HepG2 (cell line): ENCODE data around the gene TFCP2L1. TPM values are rescaled to one million over a fixed set of nuclear protein-coding genes. Genes with fewer than 3 reads are reported as not detected.

Experiments
- ATAC-seq: fragments of 200-7000 bp; cut with Tn5 transposase; 3 replicates; pipeline ENCODE4 v1.9.1; 2020; ENCODE audit warnings: mild to moderate bottlenecking, moderate library complexity
- BruUV-seq: library from RNA; stranded (reverse); fragments of 400-500 nt; replicated peaks from 2 replicates; lab custom pipeline; 2021; lab: Mats Ljungman, UMichigan
- CTCF ChIA-PET: fragments of 300-600 bp; formaldehyde crosslinking; extraction: SDS; loops from one replicate; lab custom pipeline; 2021; ENCODE audit warnings: low total read pairs, inconsistent platforms, low intra/inter-chr PET ratio; lab: Yijun Ruan, JAX
- POLR2A ChIA-PET: fragments of 350-600 bp; sonication (Branson Sonifier 250); formaldehyde crosslinking; loops from one replicate; lab custom pipeline; 2020; ENCODE audit warnings: antibody characterized with exemption, inconsistent platforms; lab: Yijun Ruan, JAX
- DNase-seq: peaks from one replicate; pipeline ENCODE4 v3.0.0-alpha.2; 2015; ENCODE audit warnings: low spot score
- FAIRE-seq: peaks from 3 replicates; lab custom pipeline; 2011; peaks lifted over from hg19 to GRCh38; lab: Jason Lieb, UNC
- H2AFZ ChIP-seq: one replicate; pipeline ENCODE4 v1.6.1; 2011; ENCODE audit warnings: low read length, inconsistent platforms
- H3K27ac ChIP-seq: fragments of 300-600 bp; 3 replicates; pipeline ENCODE4 v1.8.0; 2011; ENCODE audit warnings: mixed run types, mild to moderate bottlenecking, mixed read lengths, low read length, inconsistent platforms; ENCODE audit not compliant: insufficient read depth; ENCODE audit errors: extremely low read length
- H3K27me3 ChIP-seq, 2 experiments: fragments of 200-600 bp in 1 of 2; 2 replicates in 1 of 2; 3 replicates in 1 of 2; pipeline versions ENCODE4 v1.6.0 to v1.8.0; 2011; ENCODE audit warnings: low read length in 2 of 2, mild to moderate bottlenecking in 2 of 2, moderate library complexity in 2 of 2, inconsistent platforms in 1 of 2; ENCODE audit not compliant: insufficient read depth in 2 of 2, control insufficient read depth in 1 of 2
- H3K36me3 ChIP-seq, 2 experiments: fragments of 200-600 bp in 1 of 2; replicated peaks in 1 of 2; 2 replicates in 1 of 2; 3 replicates in 1 of 2; pipeline versions ENCODE4 v1.5.1 to v1.8.0; 2011; ENCODE audit warnings: low read length in 2 of 2, inconsistent platforms in 1 of 2; ENCODE audit not compliant: insufficient read depth in 2 of 2, control insufficient read depth in 1 of 2
- H3K4me1 ChIP-seq: 2 replicates; pipeline ENCODE4 v1.5.1; 2012; ENCODE audit warnings: low read length, inconsistent platforms; ENCODE audit not compliant: insufficient read depth
- H3K4me2 ChIP-seq: 2 replicates; pipeline ENCODE4 v1.6.0; 2011; ENCODE audit warnings: low read depth, low read length, inconsistent platforms
- H3K4me3 ChIP-seq, 3 experiments: fragments of 200-600 bp in 1 of 3; sonication (generic), shearing (Covaris generic) in 1 of 3; replicated peaks in 1 of 3; 2 replicates each; pipeline ENCODE4 v1.5.1; 2011 to 2016; ENCODE audit warnings: low read length in 3 of 3, inconsistent platforms in 2 of 3, low read depth in 2 of 3, mild to moderate bottlenecking in 2 of 3, control low read depth in 1 of 3, mixed read lengths in 1 of 3; ENCODE audit not compliant: insufficient read depth in 1 of 3
- H3K79me2 ChIP-seq: one replicate; pipeline ENCODE4 v1.6.1; 2011; ENCODE audit warnings: low read length, inconsistent platforms; ENCODE audit not compliant: insufficient read depth
- H3K9ac ChIP-seq: 2 replicates; pipeline ENCODE4 v1.6.0; 2011; ENCODE audit warnings: mild to moderate bottlenecking, low read depth, low read length, inconsistent platforms; ENCODE audit not compliant: insufficient read depth
- H3K9me3 ChIP-seq: 2 replicates; pipeline ENCODE4 v1.5.1; 2012; ENCODE audit warnings: mild to moderate bottlenecking, low read length
- H4K20me1 ChIP-seq: 2 replicates; pipeline ENCODE4 v1.6.0; 2011; ENCODE audit warnings: inconsistent platforms, mild to moderate bottlenecking, low read length, moderate library complexity; ENCODE audit not compliant: insufficient read depth
- CSRNP1 ChIP-seq: sonication (generic); formaldehyde crosslinking; IDR thresholded peaks from 2 replicates; pipeline ENCODE4 v1.8.1; 2023; ENCODE audit warnings: mild to moderate bottlenecking, missing genetic modification reagents
- EED ChIP-seq: sonication (generic); formaldehyde crosslinking; IDR thresholded peaks from 2 replicates; pipeline ENCODE4 v1.5.0; 2020; ENCODE audit warnings: mild to moderate bottlenecking, missing genetic modification reagents
- ELF4 ChIP-seq: sonication (generic); formaldehyde crosslinking; IDR thresholded peaks from 2 replicates; pipeline ENCODE4 v1.5.0; 2020; ENCODE audit warnings: missing genetic modification reagents, mild to moderate bottlenecking, moderate library complexity, borderline replicate concordance
- ETV6 ChIP-seq: sonication (generic); formaldehyde crosslinking; conservative IDR thresholded peaks from 2 replicates; pipeline ENCODE4 v1.4.0; 2020; ENCODE audit warnings: missing genetic modification reagents
- HMG20B ChIP-seq: conservative IDR thresholded peaks from 2 replicates; pipeline ENCODE4 v1.6.1; 2016; ENCODE audit warnings: missing genetic modification reagents, missing compliant biosample characterization
- HOXA7 ChIP-seq: sonication (generic); formaldehyde crosslinking; IDR thresholded peaks from 2 replicates; pipeline ENCODE4 v1.8.1; 2022; ENCODE audit warnings: mild to moderate bottlenecking, missing genetic modification reagents, moderate library complexity
- NFRKB ChIP-seq: fragments of 450-650 bp; IDR thresholded peaks from 2 replicates; pipeline ENCODE4 v1.6.1; 2017
- POLR2AphosphoS2 ChIP-seq: IDR thresholded peaks from 2 replicates; pipeline ENCODE4 v1.6.1; 2011; ENCODE audit warnings: low read depth, low read length, improper control_type of control experiment
- SP4 ChIP-seq: sonication (generic); formaldehyde crosslinking; IDR thresholded peaks from 2 replicates; pipeline ENCODE4 v1.8.1; 2023; ENCODE audit warnings: mild to moderate bottlenecking, missing genetic modification reagents
- ZNF530 ChIP-seq: sonication (generic); formaldehyde crosslinking; IDR thresholded peaks from 2 replicates; pipeline ENCODE4 v1.5.0; 2020; ENCODE audit warnings: low read depth, mild to moderate bottlenecking, missing genetic modification reagents
- ZNF607 ChIP-seq: sonication (generic); formaldehyde crosslinking; IDR thresholded peaks from 2 replicates; pipeline ENCODE4 v1.5.1; 2020; ENCODE audit warnings: missing genetic modification reagents, mild to moderate bottlenecking, borderline replicate concordance
- ZNF749 ChIP-seq: sonication (generic); formaldehyde crosslinking; IDR thresholded peaks from 2 replicates; pipeline ENCODE4 v1.8.0; 2022; ENCODE audit warnings: mild to moderate bottlenecking, missing genetic modification reagents, moderate library complexity, borderline replicate concordance
- WGBS: methylation state at CpG from one replicate; pipeline ENCODE4 v1.1.6; 2017; ENCODE audit warnings: low lambda C conversion rate; 5-methylcytosine and 5-hydroxymethylcytosine counted together
- in situ Hi-C: cut with HindIII; loops from 2 replicates; pipeline ENCODE4 v1.10.0; 2017; ENCODE audit warnings: low pct_unique_long_range_greater_than_20kb; ENCODE audit not compliant: extremely low pct_ligation_motif_present
- intact Hi-C: fragments of 100-400 bp; cut with micrococcal nuclease; formaldehyde crosslinking; loops from one replicate; pipeline ENCODE4 v1.10.0; 2022; ENCODE audit not compliant: unreplicated experiment
- polyA plus RNA-seq, 8 experiments: library from polyadenylated mRNA; depleted of rRNA in 3 of 8; stranded (reverse) in 7 of 8; unstranded in 1 of 8; fragments of >200 nt; fragmentation: Illumina TruSeq in 4 of 8; extraction: Trizol in 4 of 8; gene quantifications; 2 replicates each; pipeline versions ENCODE4 v1.2.1 to v1.2.3, GENCODE V29; 2011 to 2016; ENCODE audit warnings: low read depth in 4 of 8, missing spikeins in 1 of 8, mixed read lengths in 1 of 8; ENCODE audit not compliant: insufficient read depth in 1 of 8
- total RNA-seq, 5 experiments: library from RNA; depleted of rRNA; stranded (reverse); fragments of >200 nt; fragmentation: Illumina TruSeq; extraction: Trizol; gene quantifications; 2 replicates each; pipeline ENCODE4 v1.2.3, GENCODE V29; 2016; ENCODE audit warnings: low read depth in 1 of 5
- TF ChIP-seq, protein P1 (sequence below): sonication (generic); formaldehyde crosslinking; IDR thresholded peaks from 2 replicates; pipeline ENCODE4 v1.4.0; 2020; ENCODE audit warnings: mild to moderate bottlenecking, missing genetic modification reagents
- TF ChIP-seq, protein P2 (sequence below): IDR thresholded peaks from 2 replicates; pipeline ENCODE4 v1.6.1; 2016; ENCODE audit warnings: low read depth, control low read depth

The TFCP2L1 gene
- total and polyA plus RNA-seq, 2 of the 13 experiments (the other 11 are each of a cell fraction or from before 2014, with no cell fraction given), result under 0.01 TPM; not detected in 1

DNA sequence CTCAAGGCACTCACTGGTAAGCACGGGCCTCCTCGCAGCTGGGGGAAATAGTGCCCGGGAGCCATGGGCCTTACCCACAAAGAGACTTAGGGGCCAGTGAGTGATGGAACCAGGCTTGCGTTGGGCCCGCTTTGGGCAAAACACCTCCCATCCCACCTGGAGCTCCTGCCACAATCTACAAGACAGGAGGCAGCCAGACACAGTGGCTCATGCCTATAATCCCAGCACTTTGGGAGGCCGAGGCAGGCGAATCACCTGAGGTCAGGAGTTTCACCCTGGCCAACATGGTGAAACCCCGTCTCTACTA is 88.2 kb downstream of the TFCP2L1 start (continued):
- TF ChIP-seq ELF4, result no peak
- TF ChIP-seq, protein P1, sequence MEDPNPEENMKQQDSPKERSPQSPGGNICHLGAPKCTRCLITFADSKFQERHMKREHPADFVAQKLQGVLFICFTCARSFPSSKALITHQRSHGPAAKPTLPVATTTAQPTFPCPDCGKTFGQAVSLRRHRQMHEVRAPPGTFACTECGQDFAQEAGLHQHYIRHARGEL, result no peak

DNA sequence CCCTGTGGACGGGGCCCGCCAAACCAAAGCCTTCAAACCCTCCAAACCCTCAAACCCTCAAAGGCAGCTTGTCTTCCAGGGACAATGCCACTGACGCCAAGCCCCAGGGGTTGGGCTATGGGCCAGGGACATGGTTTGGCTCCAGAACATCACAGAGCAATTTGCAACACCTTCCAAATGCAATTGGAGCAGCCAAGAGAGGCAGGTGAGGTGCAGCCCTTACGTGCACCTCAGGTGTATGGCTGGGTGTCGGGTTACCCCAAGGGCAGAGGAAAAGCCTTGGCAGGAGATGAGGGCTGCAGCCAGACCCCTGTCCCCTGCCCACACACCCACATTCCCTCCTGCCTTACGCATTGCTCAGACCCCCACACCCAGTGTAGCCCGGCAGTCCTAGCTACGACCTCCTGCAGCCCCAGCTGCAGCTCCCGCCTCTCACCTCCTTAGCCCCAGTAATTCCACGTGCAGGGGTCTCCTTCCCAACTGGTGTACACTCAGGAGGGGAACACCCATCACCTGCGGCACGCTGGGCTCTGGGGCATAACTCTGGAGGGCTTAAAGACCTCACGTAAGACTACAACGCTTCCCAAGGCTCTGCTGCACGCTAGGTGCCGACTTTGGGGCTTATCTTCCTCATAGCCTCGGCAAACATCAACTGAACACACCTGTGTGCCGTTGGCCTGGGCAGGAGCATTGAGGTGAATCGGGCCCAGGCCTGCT is 88.7 kb downstream of the TFCP2L1 start:
- no peak overlapping the region for H3K4me3 ChIP-seq
- BruUV-seq, result no TSS peak
- in situ Hi-C loops (no loop called here), intact Hi-C loops (no loop called here)
- 20% methylated on average over 14 of the region's 19 CpGs for WGBS
- H3K27ac ChIP-seq, result no peak overlapping the region
- H3K27me3 ChIP-seq, result peaks cover 20 to 71% of the 10 kb centered on the region in 2 experiments
- H3K36me3 ChIP-seq, result no peaks in the 10 kb centered on the region
- H4K20me1 ChIP-seq, result no peaks in the 10 kb centered on the region
- no peak overlapping the region for H2AFZ ChIP-seq
- H3K4me2 ChIP-seq, result no peak overlapping the region
- ChIA-PET CTCF (no interaction called here), POLR2A (no interaction called here)
- no peak for TF ChIP-seq HMG20B (CRISPR knock-in tag)
- no peak for TF ChIP-seq ETV6
- no peak overlapping the region for H3K9ac ChIP-seq
- DNase-seq (no peak), FAIRE-seq (no peak), ATAC-seq (no peak)
- no peaks in the 10 kb centered on the region for H3K4me1 ChIP-seq
- no peaks in the 10 kb centered on the region for H3K9me3 ChIP-seq
- H3K79me2 ChIP-seq, result no peaks in the 10 kb centered on the region

DNA sequence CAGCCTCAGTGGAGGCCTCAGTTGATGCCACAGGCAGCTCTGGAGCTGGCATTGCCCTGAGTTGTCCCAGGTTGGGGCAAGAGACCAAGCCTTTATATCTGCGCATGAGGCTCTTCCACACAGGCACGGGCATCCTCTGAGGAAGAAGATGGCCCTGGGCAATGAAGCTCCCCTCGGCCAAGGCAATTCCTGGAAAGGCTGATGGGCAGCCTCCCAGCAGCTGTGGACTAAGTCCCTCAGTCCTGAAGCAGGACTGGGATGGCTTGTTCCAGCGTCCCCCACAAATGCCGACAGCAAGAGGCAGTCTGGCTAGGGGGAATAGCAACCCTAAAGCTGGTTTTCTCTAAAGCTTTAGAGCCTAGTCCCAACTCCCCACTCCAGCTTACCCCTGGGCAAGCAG is 90.0 kb downstream of the TFCP2L1 start:
- no peak overlapping the region for H3K27ac ChIP-seq
- H3K4me3 ChIP-seq, result no peak overlapping the region
- DNase-seq (no peak), FAIRE-seq (no peak), ATAC-seq (no peak)
- intact Hi-C loops, result no loop called here
- H2AFZ ChIP-seq, result no peak overlapping the region
- 0% methylated on average over 1 of the region's 5 CpGs for WGBS
- H3K9ac ChIP-seq, result no peak overlapping the region
- no peak overlapping the region for H3K4me2 ChIP-seq
- H4K20me1 ChIP-seq, result no peaks in the 10 kb centered on the region
- no peaks in the 10 kb centered on the region for H3K36me3 ChIP-seq
- peaks cover 14 to 59% of the 10 kb centered on the region in 2 experiments; a peak in 4 of 5 replicates for H3K27me3 ChIP-seq
- no TSS peak for BruUV-seq
- H3K9me3 ChIP-seq, result no peaks in the 10 kb centered on the region
- H3K79me2 ChIP-seq, result no peaks in the 10 kb centered on the region
- in situ Hi-C loops, result no loop called here
- ChIA-PET POLR2A (no interaction called here), CTCF (no interaction called here)
- no peaks in the 10 kb centered on the region for H3K4me1 ChIP-seq
- TF ChIP-seq ZNF607 (no peak), ZNF530 (no peak), EED (no peak), HOXA7 (no peak), SP4 (CRISPR knock-in tag) (no peak), CSRNP1 (no peak), NFRKB (no peak), POLR2AphosphoS2 (no peak), ZNF749 (CRISPR knock-in tag) (no peak)
- TF ChIP-seq, protein P2, sequence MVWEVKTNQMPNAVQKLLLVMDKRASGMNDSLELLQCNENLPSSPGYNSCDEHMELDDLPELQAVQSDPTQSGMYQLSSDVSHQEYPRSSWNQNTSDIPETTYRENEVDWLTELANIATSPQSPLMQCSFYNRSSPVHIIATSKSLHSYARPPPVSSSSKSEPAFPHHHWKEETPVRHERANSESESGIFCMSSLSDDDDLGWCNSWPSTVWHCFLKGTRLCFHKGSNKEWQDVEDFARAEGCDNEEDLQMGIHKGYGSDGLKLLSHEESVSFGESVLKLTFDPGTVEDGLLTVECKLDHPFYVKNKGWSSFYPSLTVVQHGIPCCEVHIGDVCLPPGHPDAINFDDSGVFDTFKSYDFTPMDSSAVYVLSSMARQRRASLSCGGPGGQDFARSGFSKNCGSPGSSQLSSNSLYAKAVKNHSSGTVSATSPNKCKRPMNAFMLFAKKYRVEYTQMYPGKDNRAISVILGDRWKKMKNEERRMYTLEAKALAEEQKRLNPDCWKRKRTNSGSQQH (CRISPR knock-in tag), result no peak
